GM10248 (cell line): ENCODE data around the gene MAP1LC3B2.

Experiments used
- CTCF ChIA-PET: fragments of 300-600 bp; sonication (Branson Sonifier 250); formaldehyde crosslinking; extraction: SDS; loops from one replicate; lab custom pipeline; 2021; ENCODE audit warnings: antibody characterized with exemption; lab: Yijun Ruan, JAX
- POLR2A ChIA-PET: fragments of 350-650 bp; sonication (Branson Sonifier 250); formaldehyde crosslinking; extraction: SDS; loops from one replicate; lab custom pipeline; 2020; ENCODE audit warnings: antibody characterized with exemption; lab: Yijun Ruan, JAX
- DNase-seq: peaks from one replicate; pipeline ENCODE4 v3.0.0; 2012; ENCODE audit errors: extremely low spot score
- TF ChIP-seq, protein P1 (sequence below): IDR thresholded peaks from 2 replicates; pipeline ENCODE4 v1.5.1; 2012; ENCODE audit warnings: mild to moderate bottlenecking, low read depth; ENCODE audit errors: extremely low read depth, missing control alignments, control extremely low read depth

Gene MAP1LC3B2

GRCh38 chr12:116520801-116521471 is 38.2 kb upstream of the MAP1LC3B2 start:
- no peak for DNase-seq
- POLR2A ChIA-PET, result no interaction called here
- CTCF ChIA-PET, result interaction anchor here (0.7 kb wide), 1 partner anchor 523 kb away, joined by 3 read pairs; no protein-coding TSS in a partner anchor

DNA sequence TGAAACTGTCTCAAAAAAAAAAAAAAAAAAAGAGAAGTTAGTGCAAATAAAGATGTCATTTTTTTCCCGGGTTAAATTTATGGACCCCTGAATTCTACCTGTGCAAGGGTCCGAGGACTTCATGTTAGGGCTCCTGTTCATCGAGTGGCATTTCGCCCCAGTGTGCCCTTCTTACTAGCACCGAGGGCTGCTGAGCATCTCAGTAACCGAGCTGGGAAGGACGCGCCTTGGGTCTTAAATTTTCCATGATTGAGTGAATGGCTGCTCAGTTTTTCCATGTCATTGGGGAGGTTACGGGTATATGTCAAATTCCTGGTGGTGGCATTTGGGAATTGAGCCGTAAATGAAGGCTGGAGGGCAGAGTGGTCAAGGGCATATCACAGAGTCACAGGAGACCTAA is 34.9 kb upstream of the MAP1LC3B2 start:
- ChIA-PET CTCF (no interaction called here), POLR2A (no interaction called here)
- DNase-seq, result no peak
- TF ChIP-seq, protein P1, sequence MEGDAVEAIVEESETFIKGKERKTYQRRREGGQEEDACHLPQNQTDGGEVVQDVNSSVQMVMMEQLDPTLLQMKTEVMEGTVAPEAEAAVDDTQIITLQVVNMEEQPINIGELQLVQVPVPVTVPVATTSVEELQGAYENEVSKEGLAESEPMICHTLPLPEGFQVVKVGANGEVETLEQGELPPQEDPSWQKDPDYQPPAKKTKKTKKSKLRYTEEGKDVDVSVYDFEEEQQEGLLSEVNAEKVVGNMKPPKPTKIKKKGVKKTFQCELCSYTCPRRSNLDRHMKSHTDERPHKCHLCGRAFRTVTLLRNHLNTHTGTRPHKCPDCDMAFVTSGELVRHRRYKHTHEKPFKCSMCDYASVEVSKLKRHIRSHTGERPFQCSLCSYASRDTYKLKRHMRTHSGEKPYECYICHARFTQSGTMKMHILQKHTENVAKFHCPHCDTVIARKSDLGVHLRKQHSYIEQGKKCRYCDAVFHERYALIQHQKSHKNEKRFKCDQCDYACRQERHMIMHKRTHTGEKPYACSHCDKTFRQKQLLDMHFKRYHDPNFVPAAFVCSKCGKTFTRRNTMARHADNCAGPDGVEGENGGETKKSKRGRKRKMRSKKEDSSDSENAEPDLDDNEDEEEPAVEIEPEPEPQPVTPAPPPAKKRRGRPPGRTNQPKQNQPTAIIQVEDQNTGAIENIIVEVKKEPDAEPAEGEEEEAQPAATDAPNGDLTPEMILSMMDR, result no peak

More at GRCh38 chr12:116520801-116521471, 38.2 kb upstream of the MAP1LC3B2 start:
- TF ChIP-seq, protein P1, result no peak

- no peak for DNase-seq
- TF ChIP-seq, protein P1, result no peak
- ChIA-PET POLR2A (no interaction called here), CTCF (no interaction called here)
These were observed 34.2 kb upstream of the MAP1LC3B2 start for GRCh38 chr12:116524964-116525379.

- TF ChIP-seq, protein P1, result no peak
- ChIA-PET POLR2A (no interaction called here), CTCF (no interaction called here)
- DNase-seq, result no peak
These were observed 33.7 kb upstream of the MAP1LC3B2 start for GRCh38 chr12:116525418-116526001.

- POLR2A ChIA-PET, result no interaction called here
- TF ChIP-seq, protein P1, result no peak
- no peak for DNase-seq
- CTCF ChIA-PET, result interaction anchor here (1.2 kb wide), 1 partner anchor 72 kb away, joined by 3 read pairs; no protein-coding TSS in a partner anchor
These were observed 31.1 kb upstream of the MAP1LC3B2 start for GRCh38 chr12:116528065-116528464.

GRCh38 chr12:116528498-116528897 is 30.7 kb upstream of the MAP1LC3B2 start:
- TF ChIP-seq, protein P1, result no peak
- CTCF ChIA-PET, result interaction anchor here (1.2 kb wide), 1 partner anchor 72 kb away, joined by 3 read pairs; no protein-coding TSS in a partner anchor
- DNase-seq, result no peak
- POLR2A ChIA-PET, result no interaction called here
